ENCODE data around the gene FAM186B.

GRCh38 chr12:49624921-49625577 lies 19.6 kb upstream of the FAM186B start:
- TF ChIP-seq CTCF (IDR thresholded peaks at IDR 0.05; ENCODE audit: poor library complexity): no peak
- no peak for TF ChIP-seq EZH2 (IDR thresholded peaks at IDR 0.05; ENCODE audit: borderline replicate concordance)
- TF ChIP-seq EZH2phosphoT487 (IDR thresholded peaks at IDR 0.05; ENCODE audit: low read depth, severe bottlenecking, unreplicated experiment): no peak

Measured in hepatocyte (in vitro differentiated cells).